ENCODE measurements around the gene MTCH1. TPM values are rescaled to one million over a fixed set of nuclear protein-coding genes. Genes with fewer than 3 reads are reported as not detected.
A peak's percentile ranks its signal among the peaks of the same experiment; 100 is the strongest.

MTCH1 gene
- total and polyA plus RNA-seq, 2 experiments from 2014 or later = 290 to 533 TPM

DNA sequence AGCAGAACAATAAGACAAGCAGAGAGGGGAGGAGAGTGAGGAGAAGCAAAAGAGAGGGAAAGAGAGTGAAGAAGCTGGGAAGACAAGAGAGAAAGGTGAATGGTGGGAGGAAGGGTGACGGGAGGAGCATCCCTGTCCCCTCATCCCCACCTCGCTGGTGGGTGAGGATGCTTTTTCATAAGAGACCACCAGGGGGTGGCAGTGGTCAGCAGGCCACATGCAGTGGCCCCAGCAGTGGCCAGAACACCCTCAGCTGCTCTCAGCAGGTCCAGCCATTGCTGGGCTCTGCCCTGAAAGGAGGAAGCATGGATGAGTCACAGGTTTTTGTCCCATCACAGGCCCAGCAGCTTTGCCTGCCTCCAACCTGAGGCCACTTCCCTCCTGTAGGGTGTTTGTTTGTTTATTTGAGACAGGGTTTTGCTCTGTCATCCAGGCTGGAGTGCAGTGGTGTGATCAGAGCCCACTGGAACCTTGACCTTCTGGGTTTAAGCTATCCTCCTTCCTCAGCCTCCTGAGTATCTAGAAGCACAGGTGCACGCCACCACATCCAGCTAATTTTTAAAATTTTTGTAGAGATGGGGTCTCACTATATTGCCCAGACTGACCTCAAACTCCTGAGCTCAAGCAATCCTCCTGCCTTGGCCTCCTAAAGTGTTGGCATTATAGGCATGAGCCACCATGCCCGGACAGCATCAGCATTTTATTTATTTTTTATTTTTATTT is 43.4 kb upstream of the MTCH1 start:
- peak; percentile 75 to 92 for DNase-seq (ENCODE audit: low read depth in 1 of 2, low spot score in 1 of 2)
- no peaks in the 10 kb centered on the region for H3K27me3 ChIP-seq
- TF ChIP-seq, protein P1, sequence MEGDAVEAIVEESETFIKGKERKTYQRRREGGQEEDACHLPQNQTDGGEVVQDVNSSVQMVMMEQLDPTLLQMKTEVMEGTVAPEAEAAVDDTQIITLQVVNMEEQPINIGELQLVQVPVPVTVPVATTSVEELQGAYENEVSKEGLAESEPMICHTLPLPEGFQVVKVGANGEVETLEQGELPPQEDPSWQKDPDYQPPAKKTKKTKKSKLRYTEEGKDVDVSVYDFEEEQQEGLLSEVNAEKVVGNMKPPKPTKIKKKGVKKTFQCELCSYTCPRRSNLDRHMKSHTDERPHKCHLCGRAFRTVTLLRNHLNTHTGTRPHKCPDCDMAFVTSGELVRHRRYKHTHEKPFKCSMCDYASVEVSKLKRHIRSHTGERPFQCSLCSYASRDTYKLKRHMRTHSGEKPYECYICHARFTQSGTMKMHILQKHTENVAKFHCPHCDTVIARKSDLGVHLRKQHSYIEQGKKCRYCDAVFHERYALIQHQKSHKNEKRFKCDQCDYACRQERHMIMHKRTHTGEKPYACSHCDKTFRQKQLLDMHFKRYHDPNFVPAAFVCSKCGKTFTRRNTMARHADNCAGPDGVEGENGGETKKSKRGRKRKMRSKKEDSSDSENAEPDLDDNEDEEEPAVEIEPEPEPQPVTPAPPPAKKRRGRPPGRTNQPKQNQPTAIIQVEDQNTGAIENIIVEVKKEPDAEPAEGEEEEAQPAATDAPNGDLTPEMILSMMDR (IDR thresholded peaks at IDR 0.05; ENCODE audit: low read depth, low read length) = peak; percentile 82
- no peaks in the 10 kb centered on the region for H3K9me3 ChIP-seq (ENCODE audit: low read depth)
- no peak overlapping the region for H3K27ac ChIP-seq
- no peak overlapping the region for H3K4me3 ChIP-seq
- no peaks in the 10 kb centered on the region for H3K4me1 ChIP-seq (ENCODE audit: low read depth)
- no peaks in the 10 kb centered on the region for H3K36me3 ChIP-seq

DNA sequence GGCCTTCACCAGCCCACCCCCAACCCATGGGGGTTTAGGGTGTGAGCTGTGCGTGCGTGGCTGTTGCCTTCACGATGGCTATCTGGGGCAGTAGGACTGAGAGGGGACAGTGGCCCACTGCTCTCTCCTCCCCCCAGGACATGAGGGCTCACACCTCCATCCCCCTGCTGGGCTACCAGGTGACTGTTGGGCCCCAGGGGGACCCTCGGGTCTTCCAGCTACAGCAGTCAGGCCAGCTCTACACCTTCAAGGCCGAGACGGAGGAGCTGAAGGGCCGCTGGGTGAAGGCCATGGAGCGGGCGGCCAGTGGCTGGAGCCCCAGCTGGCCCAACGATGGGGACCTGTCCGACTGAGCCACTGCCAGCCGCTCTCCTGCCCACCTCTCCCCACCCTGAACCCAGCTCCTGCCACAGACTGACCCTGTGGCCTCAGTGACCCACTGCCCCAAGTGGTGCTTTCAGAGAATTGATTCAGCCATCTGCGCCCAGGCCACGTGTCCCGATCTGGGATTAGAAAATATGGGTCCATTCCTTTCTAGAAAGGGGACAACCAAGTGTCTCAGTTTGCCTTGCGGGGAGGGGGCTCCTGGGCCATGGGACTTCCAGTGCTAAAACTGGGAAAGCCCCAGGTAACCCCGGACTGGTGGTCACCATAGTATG is 41.9 kb upstream of the MTCH1 start:
- no peak overlapping the region for H3K4me3 ChIP-seq
- H3K9me3 ChIP-seq (ENCODE audit: low read depth) = no peaks in the 10 kb centered on the region
- no peaks in the 10 kb centered on the region for H3K36me3 ChIP-seq
- TF ChIP-seq, protein P1 (IDR thresholded peaks at IDR 0.05; ENCODE audit: low read depth, low read length) = no peak
- no peak overlapping the region for H3K27ac ChIP-seq
- DNase-seq (ENCODE audit: low read depth in 1 of 2, low spot score in 1 of 2) = no peak
- no peaks in the 10 kb centered on the region for H3K4me1 ChIP-seq (ENCODE audit: low read depth)
- H3K27me3 ChIP-seq = no peaks in the 10 kb centered on the region

DNA sequence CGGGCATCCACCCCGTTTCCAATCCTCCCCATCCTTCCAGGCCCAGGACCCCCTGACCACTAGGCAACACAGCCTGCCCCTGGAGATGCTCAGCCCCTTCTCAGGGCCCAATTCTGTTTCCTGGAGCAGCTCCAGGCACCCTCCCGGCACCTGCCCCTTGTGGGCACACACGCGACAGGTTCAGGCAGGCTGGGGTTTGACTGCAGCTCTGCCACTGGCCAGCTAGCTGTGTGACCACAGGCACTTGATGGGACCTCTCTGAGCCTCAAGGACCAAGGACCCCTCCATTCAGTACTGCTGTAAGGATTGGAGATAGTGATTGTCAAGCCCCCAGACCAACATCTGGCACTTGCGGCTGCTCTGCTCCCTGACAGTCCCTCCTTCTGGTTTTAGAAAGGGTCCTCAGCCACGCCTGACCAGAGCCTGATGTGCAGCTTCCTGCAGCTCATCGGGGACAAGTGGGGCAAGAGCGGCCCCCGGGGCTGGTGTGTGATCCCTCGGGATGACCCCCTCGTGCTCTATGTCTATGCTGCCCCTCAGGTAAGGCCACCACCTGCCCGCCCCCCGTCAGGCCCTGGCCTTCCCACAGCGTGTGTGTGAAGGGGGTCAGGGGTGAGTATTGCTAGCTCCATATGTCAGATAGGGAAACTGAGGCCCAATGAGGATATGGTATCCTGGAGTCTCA is 41.2 kb upstream of the MTCH1 start:
- DNase-seq (ENCODE audit: low read depth in 1 of 2, low spot score in 1 of 2) = no peak

DNA sequence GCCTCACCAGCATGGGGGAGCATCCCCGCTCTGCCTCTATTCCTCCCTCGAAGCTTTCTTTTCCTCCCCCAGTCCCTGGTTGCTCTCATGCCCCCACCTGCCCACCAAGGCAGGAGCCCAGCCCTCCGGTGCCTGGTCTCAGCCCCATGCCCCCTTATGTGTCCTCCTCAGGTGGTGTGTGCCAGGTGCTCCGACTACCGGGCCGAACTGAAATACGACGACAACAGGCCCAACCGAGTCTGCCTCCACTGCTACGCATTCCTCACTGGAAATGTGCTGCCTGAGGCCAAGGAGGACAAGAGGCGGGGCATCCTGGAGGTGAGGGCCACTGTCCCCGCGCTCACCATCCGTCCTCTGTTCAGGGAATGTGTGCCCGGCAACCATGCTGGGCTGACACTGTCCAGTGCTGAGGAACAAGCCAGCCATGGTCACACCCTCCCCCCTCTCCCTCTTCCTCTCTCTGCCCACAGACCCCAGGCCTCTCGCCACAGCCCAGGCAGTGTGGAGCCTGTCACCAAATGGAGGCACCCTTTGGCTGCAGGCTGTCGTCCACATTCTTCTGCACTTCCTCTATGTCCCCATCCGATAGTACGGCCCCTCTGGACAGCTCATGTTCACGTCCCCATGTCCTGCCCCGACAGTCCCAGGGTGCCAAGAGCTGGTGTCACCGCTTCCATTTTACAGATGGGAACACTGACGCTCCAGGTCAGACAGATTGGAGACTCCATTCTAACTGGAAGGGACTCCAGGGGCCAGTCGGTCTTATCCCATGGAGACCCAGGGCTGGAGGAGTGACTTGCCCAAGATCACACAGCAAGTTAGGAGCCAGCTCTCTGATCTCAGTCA is 39.8 kb upstream of the MTCH1 start:
- Histone ChIP-seq H3K27ac (no peak overlapping the region), H3K9me3 (ENCODE audit: low read depth) (no peaks in the 10 kb centered on the region), H3K4me3 (no peak overlapping the region), H3K27me3 (no peaks in the 10 kb centered on the region), H3K36me3 (no peaks in the 10 kb centered on the region), H3K4me1 (ENCODE audit: low read depth) (no peaks in the 10 kb centered on the region)
- DNase-seq (ENCODE audit: low read depth in 1 of 2, low spot score in 1 of 2) = no peak
- TF ChIP-seq, protein P1 (IDR thresholded peaks at IDR 0.05; ENCODE audit: low read depth, low read length) = no peak

More for the DNA sequence above, 41.2 kb upstream of the MTCH1 start:
- Histone ChIP-seq H3K4me1 (ENCODE audit: low read depth) (no peaks in the 10 kb centered on the region), H3K27ac (no peak overlapping the region), H3K9me3 (ENCODE audit: low read depth) (no peaks in the 10 kb centered on the region), H3K4me3 (no peak overlapping the region), H3K27me3 (no peaks in the 10 kb centered on the region), H3K36me3 (no peaks in the 10 kb centered on the region)
- TF ChIP-seq, protein P1 (IDR thresholded peaks at IDR 0.05; ENCODE audit: low read depth, low read length) = no peak

DNA sequence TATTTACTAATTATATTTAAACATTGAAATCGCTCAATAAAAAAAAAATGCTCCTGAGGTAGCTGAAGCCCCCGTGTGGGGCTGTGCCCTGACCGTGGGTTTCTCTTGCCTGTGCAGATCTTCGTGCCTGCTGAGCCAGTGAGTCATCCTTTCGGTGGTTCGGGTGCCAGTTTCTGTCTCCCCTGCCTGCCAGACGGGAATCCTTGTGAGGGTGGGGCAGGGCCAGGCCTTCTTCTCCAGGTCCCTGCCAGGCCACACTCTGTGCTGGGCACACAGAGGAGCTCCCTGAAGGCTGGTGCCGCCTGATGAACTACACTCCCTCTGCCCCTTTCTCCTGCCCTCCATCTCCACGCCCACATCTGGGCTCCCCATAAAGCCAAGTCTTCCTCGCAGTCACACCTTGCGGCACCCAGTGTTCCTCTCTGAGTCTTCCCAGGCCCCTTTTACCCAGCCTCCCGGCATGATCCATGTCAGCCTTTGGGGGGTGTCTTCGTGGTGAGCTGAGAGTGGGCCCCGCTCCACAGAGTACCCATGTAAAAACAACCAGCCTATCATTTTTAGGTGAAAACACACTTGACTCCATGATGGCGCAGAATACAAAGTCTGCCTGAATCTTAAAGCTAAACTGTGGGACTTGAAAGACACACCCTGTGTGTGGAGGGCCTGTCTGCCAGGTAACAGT is 38.8 kb upstream of the MTCH1 start:
- Histone ChIP-seq H3K27me3 (no peaks in the 10 kb centered on the region), H3K36me3 (no peaks in the 10 kb centered on the region), H3K4me1 (ENCODE audit: low read depth) (no peaks in the 10 kb centered on the region), H3K9me3 (ENCODE audit: low read depth) (no peaks in the 10 kb centered on the region), H3K27ac (no peak overlapping the region), H3K4me3 (no peak overlapping the region)
- no peak for DNase-seq (ENCODE audit: low read depth in 1 of 2, low spot score in 1 of 2)
- TF ChIP-seq, protein P1 (IDR thresholded peaks at IDR 0.05; ENCODE audit: low read depth, low read length) = no peak
